Endodermal cell (in vitro differentiated cells): ENCODE data around the gene NDUFS4. TPM values are rescaled to one million over a fixed set of nuclear protein-coding genes. Genes with fewer than 3 reads are reported as not detected.
"Not testable (repeated sequence)": the region's sequence is repeated elsewhere in the genome, so short reads cannot be mapped to it uniquely, and the experiment has no call there.

ENCODE experiments used
- DNase-seq: peaks from one replicate; pipeline ENCODE4 v3.0.0-alpha.2; 2017
- H3K27ac ChIP-seq: 2 replicates; pipeline ENCODE4 v1.5.1; 2013; ENCODE audit warnings: mild to moderate bottlenecking, low read depth, low read length, moderate library complexity
- H3K27me3 ChIP-seq: 2 replicates; pipeline ENCODE4 v1.6.1; 2013; ENCODE audit warnings: mild to moderate bottlenecking, low read length, moderate library complexity; ENCODE audit not compliant: insufficient read depth, control insufficient read depth, poor library complexity, severe bottlenecking
- H3K36me3 ChIP-seq: 2 replicates; pipeline ENCODE4 v1.7.0; 2013; ENCODE audit warnings: mild to moderate bottlenecking, low read length, moderate library complexity; ENCODE audit not compliant: control insufficient read depth, insufficient read depth
- H3K4me1 ChIP-seq: one replicate; pipeline ENCODE4 v1.7.0; 2013; ENCODE audit warnings: low read length; ENCODE audit not compliant: control insufficient read depth, insufficient read depth
- H3K4me3 ChIP-seq: 2 replicates; pipeline ENCODE4 v1.5.1; 2013; ENCODE audit warnings: mild to moderate bottlenecking, low read length, moderate library complexity
- H3K9ac ChIP-seq: 2 replicates; pipeline ENCODE4 v1.6.1; 2013; ENCODE audit warnings: mild to moderate bottlenecking, low read length, moderate library complexity; ENCODE audit not compliant: poor library complexity, severe bottlenecking; ENCODE audit errors: extremely low read depth
- H3K9me3 ChIP-seq: 2 replicates; pipeline ENCODE4 v1.6.1; 2013; ENCODE audit warnings: mild to moderate bottlenecking, low read length, moderate library complexity; ENCODE audit not compliant: control insufficient read depth
- H3K27ac Mint-ChIP-seq: 2 replicates; pipeline ENCODE4 v1.8.0; 2020; ENCODE audit warnings: mixed read lengths
- H3K27me3 Mint-ChIP-seq: 2 replicates; pipeline ENCODE4 v1.8.0; 2021; ENCODE audit warnings: mild to moderate bottlenecking, mixed read lengths; ENCODE audit not compliant: insufficient read depth
- H3K36me3 Mint-ChIP-seq: 2 replicates; pipeline ENCODE4 v1.8.0; 2020; ENCODE audit warnings: low read depth, mixed read lengths
- H3K4me1 Mint-ChIP-seq: 2 replicates; pipeline ENCODE4 v1.8.0; 2020; ENCODE audit warnings: mixed read lengths
- H3K4me3 Mint-ChIP-seq: 2 replicates; pipeline ENCODE4 v1.8.0; 2020; ENCODE audit warnings: mild to moderate bottlenecking, moderate library complexity, mixed read lengths
- H3K9me3 Mint-ChIP-seq: 2 replicates; pipeline ENCODE4 v1.8.0; 2020; ENCODE audit warnings: mild to moderate bottlenecking, mixed read lengths
- WGBS, 2 experiments: methylation state at CpG; one replicate each; pipeline versions ENCODE4 v1.1.5 to v1.1.7; 2013; ENCODE audit warnings: missing lambda C conversion rate in 2 of 2, mixed read lengths in 1 of 2; ENCODE audit not compliant: insufficient coverage in 1 of 2, insufficient read length in 1 of 2; 5-methylcytosine and 5-hydroxymethylcytosine counted together
- total RNA-seq, 2 donors: library from RNA; stranded (reverse); fragmentation: NEBNext Ultra II Directional in 1 of 2; extraction: Animal tissue kit (Norgen Biotek cat#: 25700) in 1 of 2; gene quantifications; 2 replicates in 1 of 2; 3 replicates in 1 of 2; pipeline ENCODE4 v1.2.1, GENCODE V29; 2021
- TF ChIP-seq, protein P1 (sequence below): fragments of 200-600 bp; sonication (generic); conservative IDR thresholded peaks from 2 replicates; pipeline ENCODE4 v1.5.0; 2021; ENCODE audit warnings: antibody characterized with exemption, mild to moderate bottlenecking

Gene NDUFS4
- total RNA-seq, 2 donors from 2014 or later = 55.0 to 88.3 TPM

DNA sequence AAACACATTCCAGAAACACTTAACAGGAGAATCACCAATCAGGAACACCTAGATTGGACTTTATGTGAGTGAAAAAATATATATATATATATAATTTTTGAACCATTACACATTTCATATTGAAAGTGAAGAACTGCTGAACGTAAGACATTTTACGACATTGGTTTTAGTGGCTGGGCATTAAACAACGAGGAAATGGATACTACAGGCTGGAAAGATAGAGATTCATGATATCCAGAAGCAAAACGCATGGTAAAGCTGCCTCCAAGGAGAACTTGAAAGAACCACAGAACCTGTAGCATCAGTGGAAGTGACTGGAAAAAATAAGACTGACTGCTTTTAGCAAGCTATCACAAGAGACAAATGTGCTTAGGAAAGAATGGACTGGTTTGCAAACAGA lies 13.2 kb upstream of the NDUFS4 start:
- peaks cover 32% of the 10 kb centered on the region for H3K4me1 Mint-ChIP-seq
- Histone ChIP-seq H3K36me3 (no peaks in the 10 kb centered on the region), H3K27ac (no peak overlapping the region), H3K27me3 (no peaks in the 10 kb centered on the region), H3K4me3 (no peak overlapping the region), H3K9ac (no peak overlapping the region), H3K4me1 (peaks cover 14% of the 10 kb centered on the region), H3K9me3 (peaks cover 6% of the 10 kb centered on the region)
- peaks cover 2% of the 10 kb centered on the region for H3K36me3 Mint-ChIP-seq
- WGBS, 2 experiments = 95% methylated on average over 3 to 4 of the region's 4 CpGs
- no peak for DNase-seq
- H3K27ac Mint-ChIP-seq = no peak overlapping the region
- H3K27me3 Mint-ChIP-seq = no peaks in the 10 kb centered on the region
- no peak overlapping the region for H3K4me3 Mint-ChIP-seq
- TF ChIP-seq, protein P1, sequence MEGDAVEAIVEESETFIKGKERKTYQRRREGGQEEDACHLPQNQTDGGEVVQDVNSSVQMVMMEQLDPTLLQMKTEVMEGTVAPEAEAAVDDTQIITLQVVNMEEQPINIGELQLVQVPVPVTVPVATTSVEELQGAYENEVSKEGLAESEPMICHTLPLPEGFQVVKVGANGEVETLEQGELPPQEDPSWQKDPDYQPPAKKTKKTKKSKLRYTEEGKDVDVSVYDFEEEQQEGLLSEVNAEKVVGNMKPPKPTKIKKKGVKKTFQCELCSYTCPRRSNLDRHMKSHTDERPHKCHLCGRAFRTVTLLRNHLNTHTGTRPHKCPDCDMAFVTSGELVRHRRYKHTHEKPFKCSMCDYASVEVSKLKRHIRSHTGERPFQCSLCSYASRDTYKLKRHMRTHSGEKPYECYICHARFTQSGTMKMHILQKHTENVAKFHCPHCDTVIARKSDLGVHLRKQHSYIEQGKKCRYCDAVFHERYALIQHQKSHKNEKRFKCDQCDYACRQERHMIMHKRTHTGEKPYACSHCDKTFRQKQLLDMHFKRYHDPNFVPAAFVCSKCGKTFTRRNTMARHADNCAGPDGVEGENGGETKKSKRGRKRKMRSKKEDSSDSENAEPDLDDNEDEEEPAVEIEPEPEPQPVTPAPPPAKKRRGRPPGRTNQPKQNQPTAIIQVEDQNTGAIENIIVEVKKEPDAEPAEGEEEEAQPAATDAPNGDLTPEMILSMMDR = no peak
- H3K9me3 Mint-ChIP-seq = peaks cover 7% of the 10 kb centered on the region

DNA sequence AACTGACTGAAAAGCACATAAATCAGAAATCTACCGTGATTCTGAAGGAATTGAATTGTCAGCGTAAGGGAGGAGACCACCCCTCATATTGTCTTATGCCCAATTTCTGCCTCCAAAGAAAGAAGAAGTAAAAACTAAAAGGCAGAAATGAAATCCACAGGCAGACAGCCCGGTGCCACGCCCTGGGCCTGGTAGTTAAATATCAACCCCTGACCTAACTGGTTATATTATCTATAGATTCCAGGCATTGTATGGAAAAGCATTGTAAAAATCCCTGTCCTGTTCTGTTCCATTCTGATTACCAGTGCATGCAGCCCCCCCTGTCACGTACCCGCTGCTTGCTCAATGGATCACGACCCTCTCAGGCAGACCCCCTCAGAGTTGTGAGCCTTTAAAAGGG lies 11.9 kb upstream of the NDUFS4 start:
- H3K4me1 ChIP-seq = peaks cover 12% of the 10 kb centered on the region
- not testable (repeated sequence) for DNase-seq, H3K27me3 ChIP-seq, H3K27me3 Mint-ChIP-seq, H3K4me3 ChIP-seq, H3K9me3 ChIP-seq, H3K36me3 ChIP-seq, H3K4me3 Mint-ChIP-seq, H3K36me3 Mint-ChIP-seq, H3K9me3 Mint-ChIP-seq, H3K27ac Mint-ChIP-seq, H3K9ac ChIP-seq, H3K27ac ChIP-seq
- 75 to 96% methylated on average over 1 to 7 of the region's 7 CpGs for WGBS, 2 experiments
- peaks cover 36% of the 10 kb centered on the region for H3K4me1 Mint-ChIP-seq

DNA sequence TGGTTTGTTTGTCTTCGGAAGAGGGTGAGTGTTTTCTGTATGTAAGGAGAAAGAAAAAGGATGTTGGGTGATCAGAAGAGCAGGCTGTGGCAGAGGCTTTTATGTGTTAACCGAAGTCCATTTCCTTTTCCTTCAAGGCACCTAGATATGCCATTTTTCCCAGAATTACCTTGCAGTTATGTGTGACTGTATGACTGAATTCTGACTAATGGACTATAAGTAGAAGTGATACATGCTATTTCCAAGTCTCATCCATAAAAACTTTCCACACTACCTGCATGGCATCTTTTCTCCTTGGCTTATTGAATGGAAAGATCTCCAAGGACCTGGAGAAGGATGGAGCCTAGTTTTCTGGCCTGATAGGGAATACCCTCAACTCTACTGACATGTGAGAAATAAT lies 10.6 kb upstream of the NDUFS4 start:
- DNase-seq = no peak
- WGBS, 2 experiments = 93% methylated on average over 2 of the region's 2 CpGs; no CpG with 5 or more reads in 1 of the 2 experiments
- no peak overlapping the region for H3K27ac Mint-ChIP-seq
- H3K27me3 Mint-ChIP-seq = no peaks in the 10 kb centered on the region
- peaks cover 7% of the 10 kb centered on the region for H3K9me3 Mint-ChIP-seq
- H3K9me3 ChIP-seq = peaks cover 6% of the 10 kb centered on the region
- H3K36me3 Mint-ChIP-seq = peaks cover 2% of the 10 kb centered on the region
- peaks cover 38% of the 10 kb centered on the region for H3K4me1 Mint-ChIP-seq
- TF ChIP-seq, protein P1 = no peak
- no peaks in the 10 kb centered on the region for H3K36me3 ChIP-seq
- no peak overlapping the region for H3K4me3 ChIP-seq
- no peak overlapping the region for H3K9ac ChIP-seq
- no peak overlapping the region for H3K4me3 Mint-ChIP-seq
- H3K27me3 ChIP-seq = no peaks in the 10 kb centered on the region
- peaks cover 14% of the 10 kb centered on the region for H3K4me1 ChIP-seq
- no peak overlapping the region for H3K27ac ChIP-seq

DNA sequence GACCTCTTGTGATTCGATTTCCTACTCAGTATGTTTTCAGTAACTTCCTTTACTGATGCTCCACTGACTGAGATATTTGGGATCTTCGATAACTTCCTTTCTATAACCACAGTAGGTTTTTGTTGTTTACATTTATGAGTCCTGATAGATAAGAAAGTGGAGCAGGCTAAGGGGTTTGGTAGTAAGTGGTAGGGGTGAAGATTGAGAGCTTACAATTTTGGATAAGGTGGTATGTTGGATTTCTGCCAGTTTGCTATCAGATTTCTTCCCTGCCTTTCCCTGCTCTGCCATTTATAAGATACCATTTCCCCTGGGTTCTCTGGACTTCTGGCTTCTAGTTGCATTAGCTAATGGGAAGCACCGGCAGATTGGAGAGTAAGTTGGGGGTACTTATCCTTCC lies 7.9 kb upstream of the NDUFS4 start:
- Mint-ChIP-seq H3K36me3 (peaks cover 2% of the 10 kb centered on the region), H3K4me1 (peaks cover 15% of the 10 kb centered on the region), H3K27ac (no peak overlapping the region), H3K9me3 (peaks cover 7% of the 10 kb centered on the region), H3K4me3 (no peak overlapping the region), H3K27me3 (no peaks in the 10 kb centered on the region)
- Histone ChIP-seq H3K36me3 (no peaks in the 10 kb centered on the region), H3K9me3 (peaks cover 6% of the 10 kb centered on the region), H3K27me3 (no peaks in the 10 kb centered on the region), H3K4me3 (no peak overlapping the region), H3K9ac (no peak overlapping the region), H3K27ac (no peak overlapping the region), H3K4me1 (peaks cover 4% of the 10 kb centered on the region)
- TF ChIP-seq, protein P1 = no peak
- 98 to 100% methylated on average over 1 to 3 of the region's 3 CpGs for WGBS, 2 experiments
- no peak for DNase-seq
